Endothelial cell of umbilical vein (primary cell): ENCODE results near the gene TMEM151B.

Experiments
- CTCF ChIP-seq, 2 donors: IDR thresholded peaks; 1 replicate in 1 of 2; 2 replicates in 1 of 2; pipeline ENCODE4 v1.5.1; 2011; ENCODE audit warnings: low read length in 2 of 2, mild to moderate bottlenecking in 2 of 2, moderate library complexity in 2 of 2, control low read depth in 1 of 2, inconsistent platforms in 1 of 2, low read depth in 1 of 2; ENCODE audit not compliant: insufficient read depth in 1 of 2; ENCODE audit errors: extremely low read depth in 1 of 2
- MAX ChIP-seq: IDR thresholded peaks from 2 replicates; pipeline ENCODE4 v1.6.1; 2011; ENCODE audit not compliant: insufficient read depth, insufficient read length
- POLR2A ChIP-seq: IDR thresholded peaks from 2 replicates; pipeline ENCODE4 v1.6.1; 2012; ENCODE audit warnings: low read depth, mild to moderate bottlenecking, control low read depth, low read length
- POLR2AphosphoS5 ChIP-seq: IDR thresholded peaks from 2 replicates; pipeline ENCODE4 v1.6.1; 2012; ENCODE audit warnings: low read depth, mild to moderate bottlenecking, control low read depth, low read length, moderate library complexity; ENCODE audit not compliant: insufficient read depth

- TF ChIP-seq CTCF (IDR thresholded peaks at IDR 0.05; ENCODE audit: extremely low read depth in 1 of 2, insufficient read depth in 1 of 2, low read depth in 1 of 2, low read length in 2 of 2) (no peak), POLR2A (no peak), MAX (no peak), POLR2AphosphoS5 (no peak)
These were observed 21.0 kb upstream of the TMEM151B start for GRCh38 chr6:44249082-44249748.
